Activated CD8-positive, alpha-beta memory T cell treated with anti-CD3 and anti-CD28 coated beads for 36 hours (primary cell): ENCODE measurements around the gene ANKRD2. TPM values are rescaled to one million over a fixed set of nuclear protein-coding genes. Genes with fewer than 3 reads are reported as not detected.
"Not testable (repeated sequence)": the region's sequence is repeated elsewhere in the genome, so short reads cannot be mapped to it uniquely, and the experiment has no call there.

Experiments
- CTCF ChIA-PET: fragments of 350-600 bp; sonication (Branson Sonifier 250); formaldehyde crosslinking; loops from one replicate; lab custom pipeline; 2021; ENCODE audit warnings: antibody characterized with exemption; lab: Charles Lee
- POLR2A ChIA-PET: fragments of 350-600 bp; sonication (Branson Sonifier 250); formaldehyde crosslinking; loops from one replicate; lab custom pipeline; 2021; ENCODE audit warnings: antibody characterized with exemption; lab: Charles Lee
- total RNA-seq, 2 experiments: library from RNA; stranded (reverse); gene quantifications; one replicate each; pipeline ENCODE4 v1.2.3, GENCODE V29; 2021

ANKRD2 gene
- total RNA-seq, 2 experiments from 2014 or later, result 0.13 TPM; not detected in 1

GRCh38 chr10:97564776-97565175 is 7.8 kb upstream of the ANKRD2 start:
- CTCF ChIA-PET, result no interaction called here
- POLR2A ChIA-PET, result no interaction called here

DNA sequence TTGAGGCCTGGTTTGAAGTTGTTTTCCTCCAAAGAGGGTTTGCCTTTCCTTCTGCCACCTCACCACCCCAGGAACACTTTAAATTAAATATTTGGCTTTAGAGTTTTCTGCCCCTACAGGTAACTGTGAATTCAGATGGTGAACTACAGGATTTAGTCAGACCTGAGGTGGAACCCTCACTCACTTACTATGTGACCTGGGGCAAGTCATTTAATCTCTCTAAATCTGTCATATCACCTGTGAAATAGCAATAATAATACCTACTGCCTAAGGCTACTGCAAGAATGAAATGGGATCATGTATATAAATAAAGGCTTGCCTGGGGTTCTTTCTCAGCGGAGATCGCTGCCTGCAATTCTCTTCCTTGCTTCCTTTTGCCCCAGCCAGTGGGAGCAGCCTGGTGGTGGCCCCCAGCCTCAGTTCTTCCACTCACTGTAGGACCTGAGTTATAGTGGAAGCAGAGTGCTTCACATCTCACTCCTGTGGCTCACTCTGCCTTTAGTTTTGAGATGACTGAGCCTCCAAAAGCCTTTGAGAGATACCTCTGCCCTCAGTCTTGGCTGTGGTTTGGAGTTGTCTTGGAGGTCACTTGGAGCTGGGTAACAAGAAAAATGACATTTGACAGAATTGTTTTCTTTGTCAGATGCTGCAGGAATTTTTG is 6.1 kb upstream of the ANKRD2 start:
- ChIA-PET POLR2A (no interaction called here), CTCF (no interaction called here)

DNA sequence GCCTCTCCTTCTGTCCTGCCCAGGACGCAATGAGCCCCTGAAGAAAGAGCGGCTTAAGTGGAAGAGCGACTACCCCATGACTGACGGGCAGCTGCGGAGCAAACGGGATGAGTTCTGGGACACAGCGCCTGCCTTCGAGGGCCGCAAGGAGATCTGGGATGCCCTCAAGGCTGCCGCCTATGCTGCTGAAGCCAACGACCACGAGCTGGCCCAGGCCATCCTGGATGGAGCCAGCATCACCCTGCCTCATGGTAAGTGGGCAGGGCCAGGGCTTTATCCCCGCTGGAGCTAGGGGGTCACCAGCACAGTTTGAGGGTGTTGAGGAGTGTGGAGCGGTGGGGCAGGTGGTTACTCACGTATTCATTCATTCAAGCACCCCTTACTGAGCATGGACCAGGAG is 4.7 kb upstream of the ANKRD2 start:
- ChIA-PET POLR2A (no interaction called here), CTCF (no interaction called here)

DNA sequence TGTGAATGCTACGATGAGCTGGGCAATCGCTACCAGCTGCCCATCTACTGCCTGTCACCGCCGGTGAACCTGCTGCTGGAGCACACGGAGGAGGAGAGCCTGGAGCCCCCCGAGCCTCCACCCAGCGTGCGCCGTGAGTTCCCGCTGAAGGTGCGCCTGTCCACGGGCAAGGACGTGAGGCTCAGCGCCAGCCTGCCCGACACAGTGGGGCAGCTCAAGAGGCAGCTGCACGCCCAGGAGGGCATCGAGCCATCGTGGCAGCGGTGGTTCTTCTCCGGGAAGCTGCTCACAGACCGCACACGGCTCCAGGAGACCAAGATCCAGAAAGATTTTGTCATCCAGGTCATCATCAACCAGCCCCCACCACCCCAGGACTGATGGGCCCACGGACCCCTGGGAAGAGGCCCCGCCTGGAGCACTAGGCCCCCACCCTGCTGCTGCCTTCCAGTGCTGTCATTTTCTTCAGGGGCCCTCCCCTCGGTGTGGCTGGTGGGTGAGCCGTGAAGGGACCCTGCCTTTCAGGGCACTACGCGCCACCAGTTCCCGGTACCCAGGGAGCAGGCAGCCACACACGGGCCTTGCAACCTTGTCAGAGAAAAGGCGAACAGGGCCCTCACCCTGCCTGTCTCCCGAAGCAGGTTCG is 2.3 kb upstream of the ANKRD2 start:
- CTCF ChIA-PET, result no interaction called here
- POLR2A ChIA-PET, result no interaction called here

GRCh38 chr10:97570789-97571471 is 1.6 kb upstream of the ANKRD2 start:
- ChIA-PET CTCF (interaction anchor here (0.9 to 2.0 kb wide), 3 partner anchors 17 to 70 kb away, joined by 3 to 7 read pairs (median 3); partner anchors contain the start of gene PI4K2A), POLR2A (no interaction called here)

GRCh38 chr10:97571622-97572021 is 957 bp upstream of the ANKRD2 start:
- POLR2A ChIA-PET, result no interaction called here

DNA sequence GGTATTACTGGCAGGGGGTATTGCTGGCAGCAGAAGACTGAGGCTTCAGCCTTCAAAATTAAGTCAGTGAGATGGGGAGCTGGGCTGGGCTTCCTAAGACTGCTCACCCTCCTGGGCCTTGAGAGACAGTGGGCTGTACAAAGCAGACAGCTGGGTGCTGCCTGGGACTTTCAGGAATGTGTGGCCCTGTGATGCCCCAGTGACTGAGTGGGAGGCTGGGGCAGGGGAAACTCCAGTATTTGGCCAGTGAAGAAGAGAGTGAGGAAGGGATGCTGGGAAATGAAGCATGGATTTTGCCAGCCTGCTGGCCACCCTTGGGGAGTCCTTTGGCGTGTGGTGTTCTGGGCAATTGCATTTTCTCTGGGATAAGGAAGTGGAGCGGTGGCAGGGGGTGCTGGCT is 442 bp downstream of the ANKRD2 start:
- CTCF ChIA-PET, result interaction anchor here (0.6 to 2.0 kb wide), 4 partner anchors 8 to 119 kb away, joined by 3 to 7 read pairs (median 5); partner anchors contain the start of gene PI4K2A
- POLR2A ChIA-PET, result no interaction called here

More at GRCh38 chr10:97571622-97572021, 957 bp upstream of the ANKRD2 start:
- CTCF ChIA-PET, result interaction anchor here (0.6 to 2.0 kb wide), 10 partner anchors 10 to 75 kb away, joined by 3 to 7 read pairs (median 3); partner anchors contain the start of gene PI4K2A

- ChIA-PET CTCF (interaction anchor here (1.3 kb wide), 1 partner anchor 120 kb away, joined by 3 read pairs; no protein-coding TSS in a partner anchor), POLR2A (no interaction called here)
These were observed 1.1 kb downstream of the ANKRD2 start for GRCh38 chr10:97573672-97574071.

- ChIA-PET CTCF (interaction anchor here (1.3 kb wide), 1 partner anchor 120 kb away, joined by 3 read pairs; no protein-coding TSS in a partner anchor), POLR2A (no interaction called here)
These were observed 2.0 kb downstream of the ANKRD2 start for GRCh38 chr10:97574374-97575126.

GRCh38 chr10:97575127-97575668 is 2.6 kb downstream of the ANKRD2 start:
- CTCF ChIA-PET, result interaction anchor here (0.6 to 1.4 kb wide), 2 partner anchors 78 to 127 kb away, joined by 3 read pairs; no protein-coding TSS in a partner anchor
- POLR2A ChIA-PET, result no interaction called here

GRCh38 chr10:97576487-97576886 is 3.9 kb downstream of the ANKRD2 start:
- POLR2A ChIA-PET, result not testable (repeated sequence)

DNA sequence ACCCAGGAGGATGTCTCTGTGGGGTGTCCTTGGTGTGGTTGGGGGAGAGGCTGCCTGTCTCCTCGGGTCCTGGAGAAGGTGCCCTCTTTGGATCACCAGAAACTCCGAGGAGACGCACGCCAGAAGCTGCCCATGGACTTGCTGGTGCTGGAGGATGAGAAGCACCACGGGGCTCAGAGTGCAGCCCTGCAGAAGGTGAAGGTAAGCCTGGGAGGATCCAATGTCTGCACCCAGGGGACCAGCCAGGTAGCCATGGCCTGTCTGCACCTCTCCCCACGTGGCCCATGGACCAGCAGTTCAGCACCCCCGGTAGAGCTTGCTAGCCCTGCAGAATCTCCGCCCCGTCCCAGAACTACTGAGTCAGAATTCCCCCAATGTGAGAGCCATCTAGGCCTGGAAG is 5.1 kb downstream of the ANKRD2 start:
- ChIA-PET CTCF (no interaction called here), POLR2A (no interaction called here)

More at GRCh38 chr10:97576487-97576886, 3.9 kb downstream of the ANKRD2 start:
- CTCF ChIA-PET, result interaction anchor here (0.6 to 1.4 kb wide), 2 partner anchors 125 to 272 kb away, joined by 3 read pairs; no protein-coding TSS in a partner anchor

- POLR2A ChIA-PET, result no interaction called here
- CTCF ChIA-PET, result no interaction called here
These were observed 5.7 kb downstream of the ANKRD2 start for GRCh38 chr10:97578171-97578844.

DNA sequence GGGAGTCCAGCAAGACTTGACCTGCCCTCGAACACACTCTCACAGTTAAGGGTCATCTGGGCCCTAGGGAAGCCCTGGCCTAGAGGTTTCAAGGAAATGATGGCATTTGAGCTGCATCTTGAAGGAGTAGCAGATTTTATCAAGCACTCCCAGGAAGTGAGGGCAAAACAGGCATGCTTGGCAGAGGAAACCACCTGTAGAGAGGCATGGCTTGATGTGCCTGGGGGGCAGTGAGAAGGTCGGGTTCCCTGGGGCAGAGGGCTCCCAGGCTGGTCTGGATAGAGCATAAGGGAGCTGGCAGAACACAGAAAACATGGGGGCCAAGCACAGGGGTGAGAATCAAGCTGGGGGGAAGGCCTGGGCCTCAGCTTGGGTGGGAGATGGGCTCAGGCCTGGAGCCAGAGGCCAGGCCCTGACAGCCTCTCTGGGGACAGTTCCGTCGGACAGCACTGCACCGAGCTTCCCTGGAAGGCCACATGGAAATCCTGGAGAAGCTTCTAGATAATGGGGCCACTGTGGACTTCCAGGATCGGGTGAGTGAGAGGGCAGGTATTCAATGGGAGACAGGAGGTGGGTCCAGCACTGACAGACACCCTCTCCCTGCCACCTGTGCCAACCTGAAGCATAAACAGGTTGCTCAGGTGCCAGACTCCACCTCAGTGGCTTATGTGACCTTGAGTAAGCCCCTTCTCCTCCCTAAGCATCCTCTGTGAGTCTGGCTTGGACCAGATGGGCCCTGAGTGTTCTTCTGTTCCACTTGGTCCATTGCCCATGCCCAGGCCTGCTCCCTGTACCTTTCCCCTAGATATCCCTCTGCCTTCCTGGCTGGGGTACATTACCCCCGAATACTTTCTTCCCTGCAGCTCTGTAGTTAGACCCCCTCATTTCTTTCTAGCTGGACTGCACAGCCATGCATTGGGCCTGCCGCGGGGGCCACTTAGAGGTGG is 8.1 kb downstream of the ANKRD2 start:
- CTCF ChIA-PET, result interaction anchor here (2.1 kb wide), 1 partner anchor 9 kb away, joined by 7 read pairs; the partner anchor contains the start of gene ANKRD2
- POLR2A ChIA-PET, result no interaction called here

DNA sequence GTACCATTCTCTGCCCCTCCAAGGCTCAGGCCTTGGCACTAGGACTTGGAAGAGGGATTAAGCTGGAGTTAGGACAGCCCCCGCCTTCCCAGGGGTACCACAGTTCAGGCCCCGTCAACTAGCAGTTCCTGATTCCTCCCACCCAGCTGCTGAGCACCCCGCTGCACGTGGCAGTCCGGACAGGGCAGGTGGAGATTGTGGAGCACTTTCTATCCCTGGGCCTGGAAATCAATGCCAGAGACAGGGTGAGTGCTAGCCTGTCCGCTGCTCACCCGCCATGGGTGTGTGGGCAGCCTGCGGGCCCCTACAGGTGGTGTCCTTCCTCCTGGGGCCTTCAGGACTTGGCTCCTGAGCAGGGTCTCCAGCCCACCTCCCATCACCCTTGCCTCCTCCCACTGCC is 9.6 kb downstream of the ANKRD2 start:
- POLR2A ChIA-PET, result no interaction called here
- CTCF ChIA-PET, result interaction anchor here (2.1 kb wide), 1 partner anchor 10 kb away, joined by 7 read pairs; the partner anchor contains the start of gene ANKRD2

DNA sequence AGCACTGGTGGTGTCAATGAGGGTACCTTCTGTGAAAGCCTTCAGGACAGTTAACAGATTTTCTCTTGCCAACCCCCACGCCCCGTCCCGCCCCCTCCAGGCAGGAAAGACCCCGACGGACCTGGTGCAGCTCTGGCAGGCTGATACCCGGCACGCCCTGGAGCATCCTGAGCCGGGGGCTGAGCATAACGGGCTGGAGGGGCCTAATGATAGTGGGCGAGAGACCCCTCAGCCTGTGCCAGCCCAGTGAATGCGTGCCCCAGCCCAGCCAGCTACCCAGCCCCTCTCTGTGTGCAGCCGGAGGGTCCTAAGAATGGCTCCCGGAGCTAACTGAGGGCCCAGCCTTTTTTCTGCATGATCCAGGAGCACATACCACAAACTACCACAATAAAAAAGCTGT is 10.9 kb downstream of the ANKRD2 start:
- CTCF ChIA-PET, result interaction anchor here (1.1 kb wide), 1 partner anchor 22 kb away, joined by 4 read pairs; no protein-coding TSS in a partner anchor
- POLR2A ChIA-PET, result no interaction called here
